Hematopoietic multipotent progenitor cell treated with erythropoietin and hydrocortisone succinate and interleukin-3 and kit ligand, for 6 days (in vitro differentiated cells): ENCODE results near the gene RNF207.

Experiments used
- DNase-seq: peaks from one replicate; pipeline ENCODE4 v3.0.0-alpha.2; 2015

RNF207 gene, protein sequence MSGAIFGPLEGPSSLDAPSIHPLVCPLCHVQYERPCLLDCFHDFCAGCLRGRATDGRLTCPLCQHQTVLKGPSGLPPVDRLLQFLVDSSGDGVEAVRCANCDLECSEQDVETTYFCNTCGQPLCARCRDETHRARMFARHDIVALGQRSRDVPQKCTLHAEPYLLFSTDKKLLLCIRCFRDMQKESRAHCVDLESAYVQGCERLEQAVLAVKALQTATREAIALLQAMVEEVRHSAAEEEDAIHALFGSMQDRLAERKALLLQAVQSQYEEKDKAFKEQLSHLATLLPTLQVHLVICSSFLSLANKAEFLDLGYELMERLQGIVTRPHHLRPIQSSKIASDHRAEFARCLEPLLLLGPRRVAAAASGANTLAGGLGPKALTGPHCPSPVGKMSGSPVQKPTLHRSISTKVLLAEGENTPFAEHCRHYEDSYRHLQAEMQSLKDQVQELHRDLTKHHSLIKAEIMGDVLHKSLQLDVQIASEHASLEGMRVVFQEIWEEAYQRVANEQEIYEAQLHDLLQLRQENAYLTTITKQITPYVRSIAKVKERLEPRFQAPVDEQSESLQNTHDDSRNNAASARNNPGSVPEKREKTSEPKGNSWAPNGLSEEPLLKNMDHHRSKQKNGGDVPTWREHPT

GRCh38 chr1:6205849-6206519, at the start of gene RNF207:
TSS of gene RNF207 (plus strand) at chr1:6206119. CDS start at chr1:6206536, 417 bp downstream.
- peak; percentile 66 for DNase-seq

- no peak for DNase-seq
Observed at GRCh38 chr1:6157132-6157527, 48.8 kb upstream of the RNF207 start.

DNA sequence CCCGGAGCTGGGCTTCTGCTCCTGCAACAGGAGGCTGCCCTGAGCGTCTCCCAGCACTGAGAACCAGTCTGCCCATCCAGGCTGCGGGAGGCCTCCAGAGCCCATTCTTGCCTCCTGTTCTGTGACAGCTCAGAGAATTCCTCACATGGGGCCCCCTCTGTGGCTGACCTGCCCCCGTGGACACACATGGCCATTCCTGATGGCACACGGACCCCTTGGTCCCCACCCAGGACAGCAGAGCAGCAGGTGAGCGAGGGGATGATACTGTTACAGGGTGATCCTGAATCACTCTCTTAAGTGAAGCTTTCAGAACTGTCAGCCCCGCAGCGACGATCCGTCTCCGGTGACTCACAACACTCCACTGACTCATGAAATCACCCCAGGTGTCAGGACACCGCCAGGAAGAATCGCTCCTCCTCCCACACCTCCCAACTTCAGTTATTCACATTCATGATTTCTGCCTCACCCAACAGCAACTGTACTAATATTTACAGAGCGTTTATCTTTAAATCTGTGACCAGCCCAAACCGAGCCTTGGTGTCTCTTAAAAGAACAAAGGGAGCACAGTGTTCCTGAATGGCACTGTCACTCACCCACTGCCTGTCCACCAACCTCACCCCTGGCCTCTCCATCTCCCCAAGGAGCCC, 48.3 kb upstream of the RNF207 start:
- DNase-seq, result no peak

DNA sequence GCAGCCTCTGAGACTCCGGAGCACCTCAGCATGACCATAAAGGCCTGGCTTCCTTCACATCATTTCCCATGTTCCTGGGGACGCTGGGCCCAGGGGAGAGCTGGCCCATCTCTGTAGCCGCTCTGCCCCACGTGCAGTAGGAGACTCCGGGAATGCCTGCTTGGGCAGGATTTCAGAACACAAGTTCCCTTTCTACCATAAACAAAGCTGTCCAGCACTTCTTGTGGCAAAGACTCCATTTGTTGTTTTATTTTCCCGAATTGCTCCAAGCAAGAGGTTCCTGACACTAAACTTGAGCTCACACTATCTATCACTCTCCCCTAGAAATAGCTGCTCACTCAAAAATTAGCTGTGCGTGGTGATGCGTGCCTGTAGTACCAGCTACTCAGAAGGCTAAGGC, 47.7 kb upstream of the RNF207 start:
- DNase-seq, result no peak

DNA sequence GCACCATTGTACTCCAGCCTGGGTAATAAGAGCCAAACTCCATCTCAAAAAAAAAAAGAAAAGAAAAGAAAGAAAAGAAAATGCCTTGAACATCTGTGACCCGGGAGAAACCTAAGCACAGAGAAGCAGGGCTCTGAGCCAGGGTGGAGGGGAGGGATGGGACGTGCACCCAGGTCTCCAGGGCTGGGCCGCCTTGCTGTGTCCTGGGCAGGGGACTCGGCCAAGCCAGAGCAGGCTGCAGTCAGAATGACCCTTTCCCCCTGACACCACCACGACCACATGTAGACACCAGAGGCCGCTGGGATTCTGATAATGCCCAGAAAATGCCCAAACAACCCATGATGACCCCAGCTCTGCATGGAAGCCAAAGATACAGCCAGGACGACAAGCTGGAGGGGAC, 43.6 kb upstream of the RNF207 start:
- no peak for DNase-seq

DNA sequence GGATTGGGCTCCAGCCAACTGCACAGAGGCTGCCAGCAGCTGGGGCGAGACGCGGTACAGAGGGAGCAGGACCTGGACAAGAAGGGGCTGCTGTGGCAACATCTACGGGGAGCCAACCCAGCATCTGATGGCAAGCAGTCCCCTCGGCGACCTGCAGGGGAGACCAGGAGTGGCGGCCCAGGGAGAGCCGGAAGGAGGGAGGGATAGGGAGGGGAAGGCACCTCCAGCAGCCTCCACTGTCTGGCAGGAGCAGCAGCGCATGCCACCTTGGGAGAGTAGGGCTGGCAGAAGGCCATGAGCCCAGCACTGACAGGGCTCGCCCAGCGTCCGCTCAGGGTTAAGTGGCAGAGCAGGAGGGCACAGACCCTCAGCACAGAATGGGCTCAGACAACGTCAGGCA, 43.1 kb upstream of the RNF207 start:
- no peak for DNase-seq

- DNase-seq, result no peak
Observed at GRCh38 chr1:6163191-6163972, 42.5 kb upstream of the RNF207 start.

- DNase-seq, result no peak
Observed at GRCh38 chr1:6163973-6164617, 41.8 kb upstream of the RNF207 start.

- DNase-seq, result no peak
Observed at GRCh38 chr1:6165027-6165426, 40.9 kb upstream of the RNF207 start.

DNA sequence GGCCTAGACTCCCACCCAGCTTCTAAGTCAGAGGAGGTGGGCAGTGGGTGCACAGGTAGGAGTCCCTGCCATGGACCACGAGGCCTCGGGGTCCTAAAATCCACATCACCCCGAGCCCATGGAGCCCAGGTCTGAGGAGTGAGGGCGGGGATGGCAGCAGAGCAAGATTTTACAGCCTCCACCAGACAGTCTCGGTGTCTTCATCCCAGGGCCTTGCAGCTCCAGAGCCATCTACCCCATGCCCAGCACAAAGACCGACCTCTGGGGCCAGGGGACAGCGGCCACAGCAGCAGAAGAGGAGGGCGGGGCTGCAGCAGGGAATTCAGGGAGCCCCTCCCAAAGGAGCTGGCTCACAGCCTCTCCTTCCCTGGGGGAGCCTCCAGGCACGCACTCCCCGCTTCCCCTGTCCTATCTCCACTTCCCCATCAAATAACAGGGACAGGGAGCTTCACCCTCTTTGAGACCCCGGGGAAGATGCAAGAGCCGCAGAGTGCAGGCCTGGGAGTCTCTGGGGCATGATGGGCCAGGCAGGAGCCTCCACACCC, 40.4 kb upstream of the RNF207 start:
- DNase-seq, result no peak

DNA sequence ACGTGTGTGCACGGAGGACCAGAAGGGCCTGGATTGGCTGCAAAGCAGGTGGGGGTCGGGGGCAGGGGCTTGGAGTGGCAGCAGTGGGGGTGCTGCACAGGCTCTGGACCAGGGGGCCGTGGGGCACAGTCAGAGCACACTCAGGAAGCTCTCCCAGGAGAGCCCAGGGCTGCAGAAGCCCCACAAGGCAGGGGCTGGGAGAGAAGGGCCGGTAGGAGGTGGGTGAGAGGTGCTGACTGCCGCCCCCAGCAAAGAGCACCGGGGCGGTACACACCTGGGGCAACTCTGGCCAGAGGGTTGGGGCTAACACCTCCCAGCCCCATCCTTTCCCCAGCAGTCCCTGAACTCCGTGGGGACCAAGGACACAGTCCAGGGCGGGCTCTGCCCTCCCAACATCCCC, 39.7 kb upstream of the RNF207 start:
- no peak for DNase-seq

DNA sequence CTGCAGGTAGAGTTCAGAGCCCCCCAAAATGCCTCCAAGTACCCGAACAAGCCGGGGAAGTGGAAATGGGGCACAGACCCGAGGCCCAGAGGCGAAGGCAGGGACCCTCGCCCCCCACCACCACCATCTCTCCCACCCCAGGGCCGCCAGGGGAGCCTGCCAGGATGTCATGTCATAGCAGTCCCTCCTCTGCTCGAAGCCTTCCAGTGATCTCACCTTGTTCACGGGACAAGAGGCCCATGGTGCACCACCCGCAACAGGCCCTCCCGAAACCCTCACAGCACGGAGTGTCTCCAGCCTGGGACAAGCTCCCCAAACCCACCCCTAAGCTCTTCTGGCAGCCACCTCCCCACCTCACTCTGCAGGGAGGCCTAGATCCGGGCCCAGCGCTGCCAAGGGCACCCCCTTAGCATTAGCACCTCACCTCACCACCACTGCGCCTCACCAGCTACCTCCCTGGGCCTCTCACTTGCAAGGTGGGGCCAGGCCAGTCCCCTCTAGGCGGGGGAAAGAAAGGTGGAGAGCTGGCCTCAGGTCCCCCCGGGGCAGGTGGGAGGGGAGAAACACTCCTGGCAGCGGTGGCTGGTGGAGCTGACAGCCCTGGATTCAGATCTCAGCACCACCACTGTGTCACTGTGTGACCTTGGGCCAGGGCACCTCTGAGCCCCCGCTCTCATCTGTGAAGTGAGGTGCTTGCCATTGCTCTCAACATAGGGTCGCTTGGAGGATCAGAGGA, 39.1 kb upstream of the RNF207 start:
- DNase-seq, result no peak

DNA sequence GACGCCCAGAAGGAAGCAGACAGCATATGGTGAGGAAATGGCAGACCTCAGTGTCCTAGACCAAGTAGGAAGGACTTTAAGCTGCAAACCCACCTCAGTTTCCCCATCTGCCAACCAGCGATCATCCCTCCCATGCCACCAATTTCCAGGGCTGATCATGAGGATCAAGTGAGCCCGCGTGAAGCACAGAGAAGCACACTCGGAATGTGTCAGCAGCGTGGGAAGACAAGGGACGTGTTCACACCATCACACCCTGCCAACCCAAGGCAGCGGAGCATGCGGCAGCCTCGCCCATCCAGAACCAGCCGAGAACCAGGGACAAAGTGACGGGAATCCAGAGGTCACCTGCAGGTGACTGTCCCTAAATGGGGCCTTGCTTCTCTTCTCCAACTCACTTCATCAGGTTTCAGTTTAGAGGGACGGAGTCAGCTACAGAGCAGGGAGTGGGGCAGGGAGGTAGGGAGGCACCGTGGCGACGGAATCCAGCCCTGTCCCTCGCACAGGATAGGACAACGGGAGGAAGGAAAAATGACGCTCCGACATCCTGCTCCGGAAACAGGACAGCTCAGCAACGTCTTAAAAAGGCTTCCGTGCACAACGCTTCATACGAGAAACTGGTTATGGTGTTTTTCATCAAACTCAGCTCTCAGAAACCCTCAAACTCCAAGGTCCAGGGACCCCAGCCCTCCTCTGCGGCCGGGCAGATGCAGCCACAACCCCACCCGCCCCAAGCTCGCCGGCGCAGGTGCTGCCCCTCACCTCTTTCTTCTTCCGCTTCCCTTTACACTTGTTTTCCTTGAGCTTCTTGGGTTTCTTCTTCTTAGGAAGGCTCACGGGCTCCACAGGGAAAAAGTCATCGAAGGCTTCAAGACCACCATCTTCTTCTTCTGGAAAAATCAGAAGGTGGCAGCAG, 38.3 kb upstream of the RNF207 start:
- no peak for DNase-seq

DNA sequence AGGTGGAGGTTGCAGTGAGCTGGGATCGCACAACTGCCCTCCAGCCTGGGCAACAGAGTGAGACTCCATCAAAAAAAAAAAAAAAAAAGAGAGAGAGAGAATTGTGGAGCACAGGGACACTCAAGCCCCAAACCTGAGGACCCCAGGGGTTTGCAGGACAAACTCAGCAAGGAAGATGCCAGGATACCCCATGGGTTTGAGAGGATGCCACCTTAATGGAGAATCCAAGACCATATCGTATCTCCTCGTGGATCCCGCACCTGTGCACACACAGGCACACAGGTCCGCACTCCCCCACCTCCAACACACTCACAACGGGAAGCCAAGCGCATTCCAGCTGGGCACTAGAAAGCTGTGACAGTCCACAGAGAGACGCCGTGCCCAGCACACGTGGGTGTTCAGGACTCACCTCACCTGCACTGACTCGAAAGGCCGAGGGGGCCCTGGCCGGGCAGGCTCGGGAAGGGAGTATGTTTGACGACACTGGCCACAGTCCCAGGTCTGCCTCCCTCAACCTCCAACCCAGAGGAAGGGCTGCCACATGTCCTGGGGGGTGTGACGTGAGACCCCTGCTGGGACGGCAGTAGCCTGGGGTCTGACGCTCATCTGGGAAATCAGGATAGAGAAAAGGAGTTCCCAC, 36.9 kb upstream of the RNF207 start:
- DNase-seq, result no peak

DNA sequence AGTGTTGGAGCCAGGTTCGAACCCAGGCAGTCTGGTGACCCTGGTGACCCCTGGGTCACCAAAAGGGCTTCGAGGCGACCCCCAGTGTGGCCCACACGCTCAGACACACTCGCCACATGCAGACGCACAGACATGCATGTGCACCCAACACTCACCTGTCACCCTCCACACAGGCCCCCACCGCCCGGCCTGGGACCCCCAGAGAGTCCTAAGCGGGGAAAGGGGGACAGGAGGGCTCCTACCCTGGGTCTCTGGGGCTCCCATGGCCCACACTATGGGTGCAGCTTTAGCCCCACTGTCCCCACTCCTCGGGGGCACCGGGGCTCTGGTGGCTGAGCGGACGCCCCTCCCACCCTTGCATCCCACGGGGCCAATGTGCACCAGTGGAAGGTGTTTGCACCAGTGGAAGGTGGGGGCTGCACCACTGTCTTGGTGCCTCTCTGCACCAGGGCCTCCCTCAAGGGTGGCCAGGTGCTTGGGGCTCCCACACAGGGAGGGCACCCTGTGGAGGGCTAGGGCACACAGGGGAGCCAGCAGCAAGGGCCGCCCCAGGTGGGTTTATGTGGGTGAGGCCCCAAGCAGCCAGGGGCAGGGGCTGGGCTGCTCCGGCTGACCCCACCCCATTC, 35.7 kb upstream of the RNF207 start:
- no peak for DNase-seq

DNA sequence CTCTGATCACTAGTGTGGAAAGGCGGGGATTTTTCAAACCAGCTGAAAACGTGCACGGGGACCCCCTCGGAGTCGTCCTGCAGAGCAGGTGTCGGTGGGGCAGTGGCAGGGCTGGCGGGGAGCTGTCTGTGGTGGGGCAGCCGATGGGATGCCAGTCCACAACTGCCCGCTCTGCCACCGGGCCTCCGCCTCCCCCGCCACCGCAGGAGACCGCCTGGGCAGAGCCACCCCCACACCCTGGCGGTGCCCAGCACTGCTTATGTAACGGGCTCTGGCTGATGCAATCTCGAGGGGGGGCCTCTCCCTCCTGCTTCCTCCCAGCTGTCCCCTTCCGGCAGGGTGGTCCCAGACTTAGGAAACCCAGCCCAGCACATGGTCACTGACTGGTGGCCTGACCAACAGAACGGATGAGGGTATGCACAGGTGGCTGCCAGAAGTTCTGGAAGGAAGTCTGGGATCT, 35.1 kb upstream of the RNF207 start:
- DNase-seq, result no peak

GRCh38 chr1:6171548-6172124, 34.3 kb upstream of the RNF207 start:
- peak; percentile 53 for DNase-seq

- DNase-seq, result no peak
Observed at GRCh38 chr1:6172549-6172948, 33.4 kb upstream of the RNF207 start.
